Right cardiac atrium (tissue), 5 donors: ENCODE results near the gene VDR. TPM values are rescaled to one million over a fixed set of nuclear protein-coding genes. Genes with fewer than 3 reads are reported as not detected.

Experiments used
- ATAC-seq, 2 donors: fragments of 200-7000 bp; cut with Tn5 transposase; one replicate each; pipeline versions ENCODE4 v1.8.0 to v1.9.1; 2020; ENCODE audit warnings: moderate library complexity in 2 of 2, mild to moderate bottlenecking in 1 of 2
- DNase-seq, 3 donors: peaks; one replicate each; pipeline ENCODE4 v3.0.0-alpha.2; 2020
- H3K27ac ChIP-seq: one replicate; pipeline ENCODE4 v1.5.1; 2013; ENCODE audit warnings: mild to moderate bottlenecking, low read length, control low read depth, moderate library complexity
- H3K27me3 ChIP-seq: one replicate; pipeline ENCODE4 v1.6.1; 2013; ENCODE audit not compliant: control insufficient read depth, insufficient read depth
- H3K4me1 ChIP-seq: one replicate; pipeline ENCODE4 v1.6.1; 2013; ENCODE audit warnings: low read length; ENCODE audit not compliant: control insufficient read depth, insufficient read depth
- H3K4me3 ChIP-seq: one replicate; pipeline ENCODE4 v1.5.1; 2013; ENCODE audit warnings: low read length, control low read depth
- H3K9me3 ChIP-seq: one replicate; pipeline ENCODE4 v1.6.1; 2013; ENCODE audit warnings: low read length; ENCODE audit not compliant: control insufficient read depth
- WGBS: extraction: QIAGEN DNeasy Blood & Tissue Kit; methylation state at CpG from one replicate; pipeline ENCODE4 v1.1.7; 2013; 5-methylcytosine and 5-hydroxymethylcytosine counted together
- intact Hi-C, 4 donors: fragments of 100-400 bp; cut with DNase I; formaldehyde crosslinking; loops; one replicate each; pipeline versions ENCODE4 v1.11.0 to v1.14.0; 2022 to 2023
- long read RNA-seq, 4 donors: library from polyadenylated mRNA; unstranded; transcript quantifications; one replicate each; pipeline ENCODE4 v2.0.0, GENCODE V29; 2020 to 2021
- polyA plus RNA-seq: library from polyadenylated mRNA; stranded (reverse); fragments of 200-250 nt; gene quantifications from one replicate; pipeline ENCODE4 v1.2.3, GENCODE V29; 2013
- total RNA-seq, 4 donors: library from RNA; stranded (reverse); fragmentation: NEBNext Ultra II Directional; extraction: Animal tissue kit (Norgen Biotek cat#: 25700); gene quantifications; one replicate each; pipeline ENCODE4 v1.2.1, GENCODE V29; 2021
- donor health status: healthy with polysubstance abuse.
- donor health status: DM: no; HTN: yes; CAD: no.
- donor health status: DM: no; HTN: no; CAD: no.
- donor health status: DM: no; HTN: yes; CAD: no; lungs with severe emphysema.
- donor health status: DM: yes; HTN: yes; CAD: no.

Gene VDR
- total RNA-seq: 1 to 10 TPM in 2 of 4 donors, under 1 TPM in 2; 0.93 to 3.0 (median 1.3) TPM
- polyA plus RNA-seq: 0.27 TPM
- long read RNA-seq, donor 1, full-length matches to known transcripts: 1 of 5 reads
- long read RNA-seq, donor 1, partial matches to known transcripts: 1 of 5 reads
- long read RNA-seq, donor 1, other reads (novel, unspliced or antisense): 3 of 5 reads
- long read RNA-seq, donor 2, full-length matches to known transcripts: 1 of 1 reads
- long read RNA-seq, donor 2, partial matches to known transcripts: 0 of 1 reads
- long read RNA-seq, donor 2, other reads (novel, unspliced or antisense): 0 of 1 reads
- long read RNA-seq, donor 3, partial matches to known transcripts: 0 of 2 reads
- long read RNA-seq, donor 3, other reads (novel, unspliced or antisense): 2 of 2 reads
- long read RNA-seq, donor 4: 0 reads

DNA sequence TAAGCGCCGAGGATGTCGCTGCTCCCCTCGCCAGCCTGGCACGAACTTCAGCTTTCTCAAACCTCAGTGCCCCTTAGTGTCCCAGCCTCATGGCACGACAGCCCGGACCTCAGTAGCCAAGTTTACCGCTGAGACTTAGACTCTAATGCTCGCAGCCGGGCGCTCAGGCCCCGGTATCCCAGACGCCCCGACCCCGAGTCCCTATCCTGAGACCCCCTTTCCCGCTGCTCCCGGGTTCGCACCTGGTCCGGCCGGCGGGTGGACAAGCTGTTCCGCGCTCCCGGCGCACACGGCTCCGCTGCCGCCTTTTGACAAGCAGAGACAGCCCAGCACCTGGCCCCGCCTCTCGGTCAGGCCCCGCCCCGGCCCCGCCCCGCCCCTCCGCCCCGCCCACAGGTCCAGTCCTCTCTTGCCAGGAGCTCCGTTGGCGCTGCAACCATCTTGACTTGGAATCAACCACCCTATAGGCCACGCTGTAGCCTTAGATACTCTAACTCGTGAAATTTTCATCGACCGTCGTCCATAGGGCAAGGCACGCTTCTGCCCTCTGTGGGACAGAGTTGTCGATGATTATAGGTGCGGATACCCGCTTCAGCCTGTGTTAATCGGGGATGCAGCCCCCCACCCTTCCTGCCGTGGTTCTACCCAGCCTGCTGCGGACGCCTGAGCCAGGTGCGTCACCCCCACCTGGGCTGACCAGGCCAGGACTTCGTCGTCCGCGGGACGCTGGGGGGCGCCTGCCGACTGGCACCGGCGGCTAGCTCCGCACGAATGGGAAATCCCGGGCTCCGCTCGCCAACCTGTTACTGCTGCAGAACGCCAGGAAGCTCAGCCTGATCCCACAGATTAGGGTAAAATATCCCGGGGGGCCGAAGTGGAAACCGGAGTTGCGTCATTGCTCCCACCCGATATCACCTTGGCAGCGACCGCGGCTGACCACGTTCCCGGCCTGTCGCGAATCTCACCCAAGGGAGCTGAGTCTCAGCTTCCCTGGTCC is at the start of gene VDR:
VDR (minus strand) TSS at position 282 of the 997 bp plus-strand sequence. CDS start 25,881 bp downstream, outside the sequence.
- Histone ChIP-seq H3K27me3 (no peaks in the 10 kb centered on the region), H3K4me3 (peak within 1 kb of the TSS; percentile 47), H3K9me3 (no peaks in the 10 kb centered on the region), H3K4me1 (peaks cover 4% of the 10 kb centered on the region), H3K27ac (no peak within 1 kb of the TSS)
- intact Hi-C loops: loop anchor here in 2 of 4 donors (2.0 to 5.0 kb wide), 2 partner anchors 42 to 44 kb away; no protein-coding TSS in a partner anchor
- WGBS: under 1% methylated on average over 79 of the region's 79 CpGs
- peak; percentile 74 to 89 (median 87) for DNase-seq
- ATAC-seq: peak; percentile 89 to 91

DNA sequence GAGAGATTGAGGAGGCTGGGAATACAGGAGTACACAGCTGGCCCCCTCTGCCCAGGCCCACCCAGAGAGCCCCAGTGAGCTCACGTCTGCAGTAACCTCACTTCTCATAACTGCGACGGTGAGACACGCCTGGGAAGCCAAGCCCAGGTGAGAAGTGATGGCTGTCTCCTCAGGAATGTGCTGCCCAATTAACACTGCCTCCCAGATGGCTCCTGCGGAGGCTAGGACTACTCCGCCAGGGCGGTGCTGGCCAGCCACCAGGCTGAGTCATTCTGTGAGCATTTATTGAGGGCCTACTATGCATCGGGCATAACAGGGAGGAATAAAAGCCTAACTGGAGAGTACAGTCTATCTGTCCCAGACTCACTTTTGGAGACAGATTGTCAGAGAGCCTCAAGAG is 49.3 kb upstream of the VDR start:
- no peak for DNase-seq
- 87% methylated on average over 8 of the region's 8 CpGs for WGBS

GRCh38 chr12:47950856-47951468 is 46.2 kb upstream of the VDR start:
- intact Hi-C loops: no loop called here
- Histone ChIP-seq H3K27me3 (no peaks in the 10 kb centered on the region), H3K27ac (no peak overlapping the region), H3K9me3 (no peaks in the 10 kb centered on the region), H3K4me1 (no peaks in the 10 kb centered on the region), H3K4me3 (no peak overlapping the region)
- WGBS: 80% methylated on average over 8 of the region's 8 CpGs
- no peak for ATAC-seq
- DNase-seq: no peak

More for the DNA sequence above, 49.3 kb upstream of the VDR start:
- H3K27ac ChIP-seq: no peak overlapping the region
- intact Hi-C loops: no loop called here
- ATAC-seq: no peak
- no peaks in the 10 kb centered on the region for H3K4me1 ChIP-seq
- no peaks in the 10 kb centered on the region for H3K9me3 ChIP-seq
- no peaks in the 10 kb centered on the region for H3K27me3 ChIP-seq
- no peak overlapping the region for H3K4me3 ChIP-seq

DNA sequence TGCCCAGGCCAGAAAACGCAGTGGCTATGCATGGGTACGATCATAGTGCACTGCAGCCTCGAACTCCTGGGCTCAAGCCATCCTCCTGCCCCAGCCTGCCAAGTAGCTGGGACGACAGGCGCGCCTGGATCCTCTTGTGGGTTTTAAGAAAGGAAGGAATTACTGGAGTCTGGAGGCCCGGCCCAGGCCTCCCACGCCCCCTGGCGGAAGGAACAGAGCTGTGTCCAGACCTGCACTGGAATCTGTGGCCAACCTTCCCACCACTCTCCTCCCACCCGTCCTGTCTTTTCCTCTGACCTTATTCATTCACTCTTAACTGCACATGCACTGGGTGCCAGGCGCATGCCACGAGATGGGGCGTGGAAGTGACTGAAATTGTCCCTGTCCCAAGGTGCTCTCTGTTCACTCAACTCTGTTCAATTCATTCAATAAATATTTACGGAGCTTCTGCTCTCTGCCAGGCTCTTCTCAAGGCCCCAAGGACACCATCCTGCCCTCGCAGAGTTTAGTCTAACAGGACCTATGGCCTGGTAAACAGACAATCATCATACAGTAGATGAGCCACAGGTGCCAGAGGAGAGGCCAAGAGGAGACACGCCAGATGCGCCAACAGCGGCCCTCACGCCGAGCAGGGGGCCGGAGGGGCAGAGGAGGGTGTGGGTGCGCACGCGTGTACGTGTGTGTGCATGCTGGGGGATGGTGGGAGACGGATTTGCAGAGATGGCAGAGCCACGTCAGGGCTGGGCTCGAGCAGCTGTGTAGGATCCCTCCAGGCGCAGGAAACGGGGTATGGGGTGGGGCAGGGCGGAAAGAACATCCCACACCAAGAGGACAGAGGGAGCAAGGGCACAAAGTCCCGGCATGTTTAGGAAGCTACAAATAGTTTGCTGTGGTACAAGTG is 44.9 kb upstream of the VDR start:
- DNase-seq (peak; percentile 81 to 92 (median 89)), ATAC-seq (peak; percentile 89 to 91)
- H3K4me1 ChIP-seq: no peaks in the 10 kb centered on the region
- H3K27me3 ChIP-seq: no peaks in the 10 kb centered on the region
- no peak overlapping the region for H3K27ac ChIP-seq
- no peaks in the 10 kb centered on the region for H3K9me3 ChIP-seq
- 56% methylated on average over 32 of the region's 32 CpGs for WGBS
- no peak overlapping the region for H3K4me3 ChIP-seq
- intact Hi-C loops: loop anchor here in 2 of 4 donors (2.0 to 5.0 kb wide), 2 partner anchors 42 to 45 kb away; partner anchors contain the start of gene VDR (in 1 of the 2)

DNA sequence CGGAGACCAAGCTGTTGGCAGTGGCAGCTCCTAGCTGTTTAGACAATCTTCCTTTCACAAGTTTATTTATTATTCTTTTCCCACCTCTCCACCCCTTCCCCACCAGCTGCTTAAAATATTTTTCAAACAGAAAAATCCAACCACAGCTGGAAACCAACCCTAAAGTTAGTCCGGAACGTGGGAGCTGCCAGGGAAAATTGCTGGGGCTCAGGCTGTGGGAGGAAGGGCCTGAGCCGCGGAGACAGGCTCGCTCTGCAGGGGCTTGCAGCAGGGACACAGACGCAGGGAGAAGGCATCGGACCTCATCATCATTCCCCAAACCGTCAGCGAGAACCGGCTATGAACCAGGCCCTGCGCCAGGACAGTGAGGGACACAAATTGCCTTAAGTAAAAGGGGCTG is 42.5 kb upstream of the VDR start:
- WGBS: 65% methylated on average over 12 of the region's 12 CpGs
- Histone ChIP-seq H3K9me3 (no peaks in the 10 kb centered on the region), H3K4me3 (no peak overlapping the region), H3K27ac (no peak overlapping the region), H3K27me3 (no peaks in the 10 kb centered on the region), H3K4me1 (no peaks in the 10 kb centered on the region)
- DNase-seq: no peak
- intact Hi-C loops: loop anchor here in 1 of 4 donors (5.0 kb wide), 1 partner anchor 40 kb away; no protein-coding TSS in a partner anchor
- no peak for ATAC-seq

GRCh38 chr12:47946413-47947323 is 41.9 kb upstream of the VDR start:
- 74% methylated on average over 27 of the region's 27 CpGs for WGBS
- Histone ChIP-seq H3K27ac (no peak overlapping the region), H3K9me3 (no peaks in the 10 kb centered on the region), H3K4me3 (no peak overlapping the region), H3K4me1 (no peaks in the 10 kb centered on the region), H3K27me3 (no peaks in the 10 kb centered on the region)
- no peak for DNase-seq
- intact Hi-C loops: loop anchor here in 1 of 4 donors (5.0 kb wide), 1 partner anchor 39 kb away; no protein-coding TSS in a partner anchor
- ATAC-seq: no peak

- H3K4me3 ChIP-seq: no peak overlapping the region
- H3K27ac ChIP-seq: no peak overlapping the region
- H3K4me1 ChIP-seq: no peaks in the 10 kb centered on the region
- no peaks in the 10 kb centered on the region for H3K9me3 ChIP-seq
- intact Hi-C loops: loop anchor here in 1 of 4 donors (5.0 kb wide), 1 partner anchor 38 kb away; no protein-coding TSS in a partner anchor
- no peak for DNase-seq
- no peak for ATAC-seq
- no peaks in the 10 kb centered on the region for H3K27me3 ChIP-seq
- 59% methylated on average over 1 of the region's 1 CpG for WGBS
Measured at GRCh38 chr12:47945341-47945728, 40.5 kb upstream of the VDR start.

DNA sequence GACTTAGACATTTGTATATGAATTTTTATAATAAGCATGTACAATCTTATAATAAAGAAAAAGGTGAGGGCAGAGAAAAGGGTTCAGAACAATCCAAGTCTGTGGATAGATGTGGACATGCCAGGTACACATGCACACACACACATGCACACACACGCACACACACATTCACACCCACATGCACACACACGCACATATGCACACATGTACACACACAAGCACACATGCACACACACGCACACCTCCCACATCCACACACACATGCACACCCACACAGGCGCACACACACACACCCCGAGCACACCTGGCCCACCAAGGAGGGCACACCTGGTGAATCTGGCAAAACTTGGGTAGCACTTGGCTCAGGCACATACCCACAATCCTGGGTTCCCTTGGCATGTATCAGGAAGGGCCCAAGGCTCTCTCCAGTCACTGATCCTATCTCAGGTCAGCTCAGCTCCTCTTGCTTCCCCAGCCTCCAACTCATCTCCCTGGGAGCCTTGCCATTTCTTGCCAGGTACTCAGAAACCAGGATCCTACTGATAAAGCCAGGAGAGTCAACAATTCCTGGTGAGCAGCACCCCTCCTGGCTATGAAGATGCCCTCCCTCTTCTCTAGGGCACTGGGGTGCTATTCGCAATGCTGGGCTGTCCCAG is 40.0 kb upstream of the VDR start:
- DNase-seq: no peak
- ATAC-seq: no peak
- Histone ChIP-seq H3K9me3 (no peaks in the 10 kb centered on the region), H3K4me3 (no peak overlapping the region), H3K27ac (no peak overlapping the region), H3K4me1 (no peaks in the 10 kb centered on the region), H3K27me3 (no peaks in the 10 kb centered on the region)
- intact Hi-C loops: loop anchor here in 1 of 4 donors (5.0 kb wide), 1 partner anchor 38 kb away; no protein-coding TSS in a partner anchor
- 88% methylated on average over 6 of the region's 6 CpGs for WGBS
